OCI-M1 (cell line): Measurements from ENCODE around the gene MRM1.
"Not testable (repeated sequence)": the region's sequence is repeated elsewhere in the genome, so short reads cannot be mapped to it uniquely, and the experiment has no call there.

Source experiments
- DNase-seq: peaks from one replicate; lab custom pipeline; 2025; lab: John Stamatoyannopoulos, UW

Gene MRM1

DNA sequence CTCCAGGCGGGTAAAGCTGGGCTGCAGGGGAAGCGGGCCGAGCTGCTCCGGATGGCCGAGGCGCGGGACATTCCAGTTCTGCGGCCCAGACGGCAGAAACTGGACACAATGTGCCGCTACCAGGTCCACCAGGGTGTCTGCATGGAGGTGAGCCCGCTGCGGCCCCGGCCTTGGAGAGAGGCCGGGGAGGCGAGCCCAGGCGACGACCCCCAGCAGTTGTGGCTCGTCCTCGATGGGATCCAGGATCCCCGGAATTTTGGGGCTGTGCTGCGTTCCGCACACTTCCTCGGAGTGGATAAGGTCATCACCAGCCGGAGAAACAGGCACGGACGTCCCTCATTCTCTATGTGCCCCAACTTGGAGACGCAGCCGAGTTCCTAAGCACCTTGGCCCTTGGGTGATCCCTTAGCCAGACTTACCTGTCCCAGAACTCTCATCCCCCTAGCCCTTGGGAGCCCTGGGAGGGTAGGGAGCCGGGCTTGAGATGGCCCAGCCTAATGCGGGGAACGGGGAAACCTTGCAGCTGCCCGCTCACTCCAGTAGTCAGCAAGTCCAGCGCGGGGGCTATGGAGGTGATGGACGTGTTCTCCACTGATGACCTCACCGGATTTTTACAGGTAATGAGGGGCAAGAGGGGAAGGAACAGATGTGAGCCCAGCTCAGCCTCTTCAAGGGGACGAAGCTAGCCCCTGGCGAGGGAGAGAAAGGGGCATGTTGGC lies 806 bp downstream of the MRM1 start:
- peak; percentile 53 for DNase-seq

DNA sequence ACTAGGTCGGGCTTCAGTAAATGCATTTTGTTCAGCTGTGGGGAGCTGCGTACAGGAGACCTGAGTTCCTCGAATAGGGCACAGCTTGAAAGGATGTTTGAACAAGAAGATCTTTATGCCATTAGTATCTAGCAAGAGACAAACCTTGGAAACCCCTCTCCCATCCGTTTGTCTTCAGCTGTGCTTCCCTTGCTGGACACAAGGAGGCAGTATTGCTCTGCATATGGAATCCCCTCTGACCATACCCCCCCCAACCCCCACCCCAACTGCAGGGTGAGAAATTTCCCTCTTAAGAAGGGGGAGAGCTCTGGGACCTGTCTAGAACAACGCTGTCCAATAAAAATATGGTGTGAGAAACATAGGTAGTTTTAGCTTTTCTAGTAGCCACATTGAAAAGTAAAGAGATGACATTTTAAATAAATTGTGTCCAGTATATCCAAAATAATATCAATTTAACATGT lies 1.6 kb downstream of the MRM1 start:
- peak; percentile 88 for DNase-seq

- DNase-seq, result not testable (repeated sequence)
Observed at GRCh38 chr17:36605028-36605427, 3.6 kb downstream of the MRM1 start.

DNA sequence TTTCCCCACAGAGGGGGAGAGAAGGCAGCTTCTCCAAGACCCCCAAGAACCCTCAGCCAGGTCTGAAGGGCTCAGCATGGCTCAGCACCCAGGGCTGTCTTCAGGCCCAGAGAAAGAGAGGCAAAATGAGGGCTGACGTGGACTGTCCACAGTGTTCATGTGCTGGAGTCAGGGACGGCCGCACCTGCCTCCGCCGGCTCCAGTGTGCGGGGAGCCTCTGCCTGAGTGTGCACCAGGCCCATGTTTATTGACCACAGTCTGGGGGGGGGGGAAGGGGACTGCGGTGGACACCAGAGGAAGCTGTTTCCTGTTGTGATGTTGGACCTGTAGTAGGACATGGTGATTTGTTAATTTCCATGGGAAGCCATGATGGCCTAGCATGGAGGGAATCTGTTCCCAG lies 6.9 kb downstream of the MRM1 start:
- DNase-seq, result no peak

DNA sequence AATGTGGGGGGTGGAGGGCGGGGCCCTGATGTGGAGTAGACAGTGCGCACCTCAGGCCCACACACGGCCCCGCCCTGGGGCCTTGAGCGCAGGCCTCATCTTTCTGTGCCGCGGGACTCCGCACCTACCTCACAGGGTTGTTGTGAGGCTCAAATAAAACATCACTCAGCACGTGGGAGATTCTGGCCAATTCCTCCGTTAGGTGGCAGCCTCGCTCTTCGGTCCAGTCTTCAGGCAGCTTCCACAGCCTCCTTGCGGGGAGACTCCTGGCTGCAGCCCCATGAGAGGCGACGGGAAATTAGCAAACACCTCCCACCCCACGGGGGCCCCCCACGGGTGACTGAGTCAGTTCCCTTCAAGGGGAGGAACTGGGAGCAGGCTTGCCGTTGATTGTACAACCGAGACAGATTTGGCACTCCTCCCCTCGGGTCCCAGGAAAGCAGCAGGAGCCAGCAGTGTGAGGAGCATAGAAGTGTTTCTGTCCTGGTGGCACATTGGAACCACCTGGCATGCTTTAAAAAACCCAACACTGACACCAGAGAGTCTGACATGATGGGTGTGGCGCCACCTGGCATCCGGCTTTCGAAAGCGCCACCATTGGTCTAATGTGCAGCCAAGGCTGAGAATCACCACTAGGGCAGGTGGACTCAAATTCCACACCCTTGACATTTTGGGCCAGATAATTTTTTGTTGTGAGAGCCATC lies 7.6 kb downstream of the MRM1 start:
- no peak for DNase-seq

GRCh38 chr17:36609498-36609862 lies 8.1 kb downstream of the MRM1 start:
- no peak for DNase-seq

- no peak for DNase-seq
Observed at GRCh38 chr17:36610474-36610873, 9.1 kb downstream of the MRM1 start.

DNA sequence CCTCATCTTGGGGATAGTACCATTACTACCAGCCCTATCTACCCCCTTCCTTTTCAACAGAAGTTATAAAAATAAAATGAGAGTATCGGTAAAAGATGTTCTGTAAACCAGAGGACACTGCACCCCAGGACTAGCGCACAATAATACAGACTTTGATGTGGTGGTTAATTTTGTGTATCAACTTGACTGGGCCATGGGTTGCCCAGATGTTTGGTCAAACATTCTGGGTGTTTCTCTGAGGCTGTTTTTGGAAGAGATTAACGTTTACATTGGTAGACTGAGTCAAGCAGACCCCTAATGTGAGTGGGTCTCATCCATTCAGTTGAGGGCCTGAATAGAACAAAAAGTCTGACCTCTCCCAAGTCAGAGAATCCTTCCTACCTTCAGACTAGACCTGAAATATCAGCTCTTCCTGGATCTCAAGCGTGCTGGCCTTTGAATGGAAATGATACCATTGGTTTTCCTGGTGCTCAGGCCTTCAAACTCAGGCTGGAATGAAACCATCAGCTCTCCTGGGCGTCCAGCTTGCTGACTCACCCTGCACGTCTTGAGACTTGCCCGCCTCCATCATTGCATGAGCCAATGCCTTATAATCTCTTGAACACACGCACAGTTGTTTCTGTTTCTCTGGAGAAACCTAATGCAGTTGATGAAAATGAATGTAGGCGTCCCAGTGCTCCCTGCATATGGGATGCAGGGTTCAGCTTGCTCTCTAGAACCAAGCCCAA lies 10.1 kb downstream of the MRM1 start:
- peak; percentile 74 for DNase-seq

DNA sequence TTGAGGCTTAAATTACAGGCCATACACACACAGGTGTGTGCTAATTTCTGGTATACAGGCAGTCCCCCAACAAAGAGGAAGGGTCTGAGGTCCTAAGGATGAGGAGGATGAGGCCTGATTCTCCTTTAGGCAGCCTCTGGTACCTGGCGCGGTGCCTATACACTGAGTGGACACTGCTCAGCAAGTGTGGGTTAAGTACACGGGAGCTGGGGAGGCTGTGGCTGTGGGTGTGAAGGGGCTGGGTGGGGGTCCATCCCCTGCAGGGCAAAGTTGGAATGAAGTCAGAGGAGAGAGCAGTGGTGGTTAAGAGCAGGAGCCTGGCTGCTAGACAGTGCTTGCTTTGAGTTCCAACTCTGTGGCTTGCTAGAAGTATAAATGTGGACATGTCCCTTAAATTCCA lies 10.9 kb downstream of the MRM1 start:
- DNase-seq, result no peak

DNA sequence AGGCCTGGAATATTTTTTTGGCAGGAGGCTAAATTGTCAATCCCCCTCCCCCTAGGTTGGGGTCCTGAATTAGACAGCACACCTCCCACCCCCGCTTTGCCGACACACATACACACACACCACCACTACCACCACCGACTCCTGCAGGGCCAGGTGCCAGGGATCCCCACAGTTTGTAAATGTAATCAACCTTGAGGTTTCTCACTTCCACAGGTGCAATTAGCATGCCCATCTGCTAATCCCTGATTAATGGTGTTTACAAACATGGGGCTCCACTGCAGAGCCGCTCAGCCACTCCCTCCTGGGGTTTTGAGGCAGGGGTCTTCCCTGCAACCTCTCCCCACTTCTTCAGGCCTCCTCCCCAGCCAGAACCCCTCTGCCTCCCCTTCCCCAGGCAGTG lies 11.8 kb downstream of the MRM1 start:
- no peak for DNase-seq

DNA sequence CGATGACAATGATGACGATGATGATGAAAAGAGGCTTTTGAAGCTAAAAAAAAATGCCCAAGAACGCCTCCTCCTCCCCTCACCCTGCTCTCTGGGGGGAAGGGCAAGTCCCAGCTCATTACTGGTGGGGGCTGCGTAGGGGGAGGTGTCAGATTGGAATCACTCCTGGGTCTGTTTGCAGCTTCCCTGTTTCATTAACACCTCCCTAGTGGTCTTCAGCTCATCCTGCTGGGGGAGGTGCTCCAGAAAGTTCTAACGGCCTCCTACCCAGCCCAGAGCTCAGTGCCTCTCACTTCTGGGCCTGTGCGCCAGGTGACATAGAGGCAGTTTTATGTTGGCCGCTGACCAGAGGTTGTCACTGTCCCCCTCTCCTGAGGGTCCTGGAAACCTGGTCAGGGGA lies 12.7 kb downstream of the MRM1 start:
- DNase-seq, result no peak

DNA sequence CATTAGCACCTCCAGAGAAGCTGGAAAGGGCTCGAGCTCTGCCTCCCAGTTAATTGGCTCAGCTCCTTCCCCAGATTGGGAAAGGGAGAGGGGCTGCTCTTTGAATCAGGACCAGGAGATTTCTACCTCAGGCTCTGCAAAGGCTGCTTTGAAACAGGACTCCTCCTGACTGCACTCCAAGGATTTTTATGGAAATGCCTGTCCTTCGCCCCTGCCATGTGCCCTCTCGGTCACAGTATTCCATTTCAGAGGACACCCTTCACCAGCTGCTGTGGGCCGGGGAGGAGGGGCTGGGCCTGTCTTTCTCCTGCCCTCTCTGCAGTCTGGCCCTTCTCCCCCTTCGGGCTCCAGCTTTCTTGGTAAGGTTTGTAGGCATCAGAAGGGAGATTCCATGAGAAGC lies 13.6 kb downstream of the MRM1 start:
- DNase-seq, result no peak

- DNase-seq, result no peak
Observed at GRCh38 chr17:36616061-36617029, 15.0 kb downstream of the MRM1 start.

GRCh38 chr17:36617773-36618172 lies 16.4 kb downstream of the MRM1 start:
- no peak for DNase-seq

- no peak for DNase-seq
Observed at GRCh38 chr17:36623281-36623680, 21.9 kb downstream of the MRM1 start.

GRCh38 chr17:36625188-36625587 lies 23.8 kb downstream of the MRM1 start:
- DNase-seq, result no peak

DNA sequence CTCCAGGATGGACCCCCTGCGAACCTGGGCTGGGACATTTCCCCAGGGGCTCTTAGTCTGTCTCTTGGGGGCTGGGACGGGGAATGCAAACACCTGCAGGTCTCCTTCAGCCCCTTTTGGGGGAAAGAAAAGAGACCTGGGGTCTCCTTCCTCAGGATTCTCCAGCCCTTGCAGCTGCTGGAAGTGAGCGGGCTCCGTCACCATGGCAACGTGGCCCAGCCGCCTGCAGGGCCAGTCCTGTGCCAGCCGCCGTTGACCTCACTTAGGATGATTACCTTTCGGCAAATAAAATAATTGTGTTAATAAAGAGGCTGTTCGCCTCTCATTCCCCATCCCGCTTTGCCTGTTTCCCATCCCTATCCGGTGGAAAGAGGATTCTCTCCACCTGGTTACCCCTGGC lies 25.7 kb downstream of the MRM1 start:
- DNase-seq, result no peak

GRCh38 chr17:36628576-36628975 lies 27.2 kb downstream of the MRM1 start:
- DNase-seq, result no peak

DNA sequence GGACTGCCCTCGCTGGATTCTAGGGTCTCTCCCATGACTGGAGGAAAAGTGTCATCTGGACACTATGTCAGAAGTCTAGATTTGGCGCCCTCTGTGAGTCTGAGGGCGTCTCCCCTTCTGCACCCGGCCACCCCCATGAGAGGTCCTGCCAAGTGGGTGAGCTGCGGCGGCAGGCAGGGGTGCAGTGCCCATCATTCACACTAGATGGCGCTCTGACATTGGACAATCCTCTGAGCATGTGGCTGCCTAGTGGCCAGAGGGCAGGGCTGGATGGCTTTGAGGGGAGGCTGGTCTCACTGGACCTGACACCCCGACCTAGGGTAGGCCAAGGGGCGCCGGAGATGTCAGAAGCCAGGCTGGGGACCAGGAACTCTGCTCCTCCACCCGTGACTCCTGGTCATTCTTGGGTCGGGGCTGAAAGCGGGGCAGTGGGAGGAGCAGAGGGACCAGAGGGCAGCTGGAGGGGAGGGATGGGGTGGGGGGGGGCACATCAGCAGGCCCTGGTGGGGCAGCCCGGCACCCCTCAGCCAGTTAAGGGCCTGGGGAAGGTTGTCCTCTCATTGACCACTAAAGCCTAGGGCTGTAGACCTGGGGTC lies 28.0 kb downstream of the MRM1 start:
- peak; percentile 88 for DNase-seq

DNA sequence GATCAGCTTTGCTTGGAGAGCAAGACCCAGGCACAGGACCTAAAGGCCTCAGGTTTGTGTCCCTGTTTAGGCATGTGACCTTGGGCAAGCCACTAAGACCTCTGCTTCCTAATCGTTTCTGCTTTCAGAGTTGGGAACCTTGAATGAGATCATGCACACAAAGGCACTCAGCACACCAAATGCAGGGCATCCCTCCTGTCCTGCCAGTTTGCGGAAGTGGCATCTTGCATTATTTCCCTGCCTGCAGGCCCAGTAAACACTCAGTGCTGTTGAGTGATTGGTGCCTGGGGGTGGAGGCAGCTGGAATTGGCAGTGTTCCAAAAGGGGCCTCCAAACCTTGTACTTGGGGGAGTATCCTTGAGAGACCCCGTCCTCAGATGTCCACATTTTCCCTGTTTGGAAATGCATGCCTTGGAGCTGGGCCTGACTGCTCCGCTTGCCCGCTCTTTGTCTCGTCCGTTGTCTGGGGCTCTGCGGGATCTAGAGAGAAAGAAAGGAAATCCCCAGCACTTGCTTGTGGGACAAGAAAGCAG lies 28.7 kb downstream of the MRM1 start:
- DNase-seq, result no peak

- DNase-seq, result no peak
Observed at GRCh38 chr17:36631022-36631421, 29.6 kb downstream of the MRM1 start.
